Hepatocyte (in vitro differentiated cells): ENCODE measurements around the gene KIAA0513. TPM values are rescaled to one million over a fixed set of nuclear protein-coding genes. Genes with fewer than 3 reads are reported as not detected.
A peak's percentile ranks its signal among the peaks of the same experiment; 100 is the strongest.

ENCODE experiments used
- DNase-seq: peaks from one replicate; pipeline ENCODE4 v3.0.0-alpha.2; 2016; ENCODE audit warnings: low spot score
- H2AFZ ChIP-seq: fragments of 200-600 bp; sonication (generic); 2 replicates; pipeline ENCODE4 v1.6.0; 2016; ENCODE audit warnings: antibody characterized with exemption, mild to moderate bottlenecking
- H3K27ac ChIP-seq: fragments of 200-600 bp; sonication (generic); 2 replicates; pipeline ENCODE4 v1.5.1; 2016; ENCODE audit warnings: mild to moderate bottlenecking
- H3K27me3 ChIP-seq: fragments of 200-600 bp; sonication (generic); 2 replicates; pipeline ENCODE4 v1.6.1; 2016
- H3K36me3 ChIP-seq: fragments of 200-600 bp; sonication (generic); replicated peaks from 2 replicates; pipeline ENCODE4 v1.5.1; 2016; ENCODE audit warnings: low read depth; ENCODE audit not compliant: insufficient read depth
- H3K4me1 ChIP-seq: fragments of 200-600 bp; sonication (generic); 2 replicates; pipeline ENCODE4 v1.5.1; 2016; ENCODE audit warnings: mild to moderate bottlenecking, moderate library complexity; ENCODE audit not compliant: insufficient read depth
- H3K4me2 ChIP-seq: fragments of 200-600 bp; sonication (generic); 2 replicates; pipeline ENCODE4 v1.6.0; 2016
- H3K4me3 ChIP-seq: fragments of 200-600 bp; sonication (generic); 2 replicates; pipeline ENCODE4 v1.5.1; 2016; ENCODE audit warnings: mild to moderate bottlenecking
- H3K79me2 ChIP-seq: fragments of 200-600 bp; sonication (generic); 2 replicates; pipeline ENCODE4 v1.6.0; 2017; ENCODE audit warnings: mild to moderate bottlenecking
- H3K9me2 ChIP-seq: fragments of 200-600 bp; sonication (generic); replicated peaks from 2 replicates; pipeline ENCODE4 v1.6.0; 2017; ENCODE audit warnings: mild to moderate bottlenecking; ENCODE audit not compliant: insufficient read depth
- H3K9me3 ChIP-seq: fragments of 200-600 bp; sonication (generic); 2 replicates; pipeline ENCODE4 v1.5.1; 2016; ENCODE audit warnings: low read depth, mild to moderate bottlenecking
- H4K20me1 ChIP-seq: fragments of 200-600 bp; sonication (generic); 2 replicates; pipeline ENCODE4 v1.6.0; 2016; ENCODE audit warnings: mild to moderate bottlenecking; ENCODE audit not compliant: insufficient read depth, poor library complexity, severe bottlenecking
- CTCF ChIP-seq: fragments of 200-600 bp; sonication (generic); IDR thresholded peaks from 2 replicates; pipeline ENCODE4 v1.5.1; 2016; ENCODE audit warnings: antibody characterized with exemption, mild to moderate bottlenecking; ENCODE audit not compliant: poor library complexity
- EZH2 ChIP-seq: fragments of 200-600 bp; sonication (generic); IDR thresholded peaks from 2 replicates; pipeline ENCODE4 v1.6.1; 2016; ENCODE audit warnings: antibody characterized with exemption, mild to moderate bottlenecking, borderline replicate concordance
- EZH2phosphoT487 ChIP-seq: fragments of 200-600 bp; sonication (generic); IDR thresholded peaks from one replicate; pipeline ENCODE4 v1.6.1; 2018; ENCODE audit warnings: antibody characterized with exemption, mild to moderate bottlenecking, low read depth, moderate library complexity; ENCODE audit not compliant: unreplicated experiment, severe bottlenecking
- WGBS: methylation state at CpG from one replicate; pipeline ENCODE4 v1.1.6; 2016; ENCODE audit warnings: low lambda C conversion rate; ENCODE audit errors: missing lambda C conversion rate; 5-methylcytosine and 5-hydroxymethylcytosine counted together
- polyA plus RNA-seq: library from polyadenylated mRNA; unstranded; fragments of >200 nt; fragmentation: Nextera tagmentation; extraction: Ambion mirVana; gene quantifications from 2 replicates; pipeline ENCODE4 v1.2.1, GENCODE V29; 2016
- total RNA-seq: library from RNA; depleted of rRNA; stranded (reverse); fragments of >200 nt; gene quantifications from 2 replicates; pipeline ENCODE4 v1.2.3, GENCODE V29; 2014

KIAA0513 gene
- total and polyA plus RNA-seq, 2 experiments from 2014 or later, result 10.1 to 14.9 TPM

DNA sequence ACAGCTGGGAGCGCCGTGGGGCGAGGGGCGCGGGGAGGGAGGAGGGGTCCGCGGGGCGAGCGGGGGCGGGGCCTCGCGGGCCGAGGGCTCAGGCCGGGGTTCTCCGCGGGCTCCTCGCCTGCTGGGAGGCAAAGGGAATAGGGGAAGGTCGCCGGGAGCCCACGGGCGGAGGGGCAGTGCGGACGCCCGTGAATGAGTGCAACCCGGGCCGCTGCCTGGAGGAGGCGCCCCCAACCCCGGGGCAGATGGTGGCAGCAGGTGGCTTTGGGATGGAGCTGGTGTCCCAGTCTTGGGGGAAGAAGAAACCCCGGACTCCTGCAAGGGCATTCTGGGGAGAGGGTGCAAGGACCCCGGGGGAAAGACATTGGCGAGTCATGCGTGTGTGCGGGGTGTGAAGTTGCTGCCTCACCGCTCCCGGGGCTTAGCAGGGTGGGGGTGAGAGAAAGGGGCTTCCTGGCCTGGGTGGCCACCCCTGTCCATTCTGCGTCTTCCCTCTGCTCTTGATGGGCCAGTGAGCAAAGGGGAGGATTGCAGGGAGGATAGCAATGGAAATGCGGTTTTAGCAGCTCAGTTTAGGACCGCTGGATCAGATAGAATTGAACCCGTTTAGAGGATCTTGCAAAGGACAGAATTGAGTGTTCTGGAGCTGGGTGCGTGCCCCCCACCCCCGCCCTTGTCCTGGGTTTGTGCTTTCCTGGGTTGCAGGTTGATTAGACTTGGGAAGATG, 526 bp downstream of the KIAA0513 start:
- H3K79me2 ChIP-seq, result peaks cover 29% of the 10 kb centered on the region
- no peaks in the 10 kb centered on the region for H3K27me3 ChIP-seq
- TF ChIP-seq EZH2phosphoT487 (no peak), CTCF (peak; percentile 25)
- 12% methylated on average over 18 of the region's 41 CpGs for WGBS
- H3K9me3 ChIP-seq, result no peaks in the 10 kb centered on the region
- DNase-seq, result no peak
- no peaks in the 10 kb centered on the region for H4K20me1 ChIP-seq
- H2AFZ ChIP-seq, result peak overlapping the region; percentile 89
- H3K4me3 ChIP-seq, result peak overlapping the region; percentile 93
- peaks cover 25% of the 10 kb centered on the region for H3K4me1 ChIP-seq
- peak overlapping the region; percentile 92 for H3K4me2 ChIP-seq
- peak overlapping the region; percentile 88 for H3K27ac ChIP-seq
- H3K36me3 ChIP-seq, result no peaks in the 10 kb centered on the region
- H3K9me2 ChIP-seq, result no peaks in the 10 kb centered on the region

DNA sequence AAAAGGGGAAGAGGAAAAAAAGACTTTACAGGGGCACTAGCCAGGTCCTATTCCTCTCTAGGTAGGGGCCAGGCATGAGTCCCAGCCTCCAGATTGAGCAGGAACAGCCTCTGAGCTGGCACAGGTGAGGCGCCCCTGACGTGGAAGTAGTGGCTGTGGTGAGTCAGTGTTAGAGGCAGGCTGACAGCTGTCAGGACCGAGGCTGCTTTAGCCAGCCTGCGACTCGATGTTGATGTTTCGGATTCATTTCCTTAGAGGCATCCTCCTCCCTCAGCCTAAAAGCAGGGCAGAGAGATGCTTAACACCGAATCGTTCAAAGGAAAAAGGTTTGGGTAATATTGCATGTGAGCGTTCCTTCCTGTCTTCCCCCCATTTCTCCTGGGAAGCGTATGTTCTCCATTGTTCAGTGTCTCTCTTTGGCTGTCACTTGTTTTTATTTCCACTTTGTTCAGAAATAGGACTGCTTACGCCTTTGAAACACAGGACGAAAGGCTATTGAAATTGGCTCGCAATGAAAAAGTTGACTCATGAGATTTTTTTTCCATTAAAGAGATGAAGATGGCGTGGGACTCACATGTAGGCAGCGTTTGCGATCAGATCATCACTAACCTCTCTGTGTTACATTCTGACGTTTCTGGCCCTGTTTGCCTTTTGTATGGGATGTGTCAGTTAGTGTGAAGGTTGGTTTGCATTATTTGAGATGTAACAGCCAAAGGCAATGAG, 1.3 kb downstream of the KIAA0513 start:
- Histone ChIP-seq H3K9me3 (no peaks in the 10 kb centered on the region), H3K27me3 (no peaks in the 10 kb centered on the region), H3K27ac (peak overlapping the region; percentile 40), H3K9me2 (no peaks in the 10 kb centered on the region), H3K4me1 (peaks cover 25% of the 10 kb centered on the region), H2AFZ (no peak overlapping the region), H3K36me3 (no peaks in the 10 kb centered on the region), H4K20me1 (no peaks in the 10 kb centered on the region), H3K79me2 (peaks cover 29% of the 10 kb centered on the region), H3K4me3 (no peak overlapping the region), H3K4me2 (peak overlapping the region; percentile 92)
- peak; percentile 74 for DNase-seq
- no peak for TF ChIP-seq EZH2phosphoT487
- TF ChIP-seq CTCF, result no peak
- TF ChIP-seq EZH2, result no peak
- WGBS, result 53% methylated on average over 17 of the region's 17 CpGs

DNA sequence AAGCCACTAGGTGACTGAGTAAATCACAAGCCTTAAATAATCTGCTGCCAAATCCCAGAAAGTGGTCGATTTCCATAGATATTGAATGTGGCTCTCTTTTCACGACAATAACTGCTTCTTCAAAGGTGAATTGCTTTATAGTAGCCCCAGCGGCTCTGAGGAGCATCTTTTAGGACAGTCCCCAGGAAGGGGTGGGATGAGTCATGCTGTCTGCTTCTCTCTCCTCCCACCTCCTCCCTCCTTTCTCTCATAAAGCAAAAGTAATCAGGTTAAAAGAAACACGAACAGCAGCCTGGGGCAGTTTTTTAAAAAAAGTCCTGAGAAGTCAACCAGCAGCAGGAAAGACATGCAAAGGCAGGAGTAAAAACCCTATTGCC, 1.8 kb downstream of the KIAA0513 start:
- H2AFZ ChIP-seq, result no peak overlapping the region
- TF ChIP-seq EZH2phosphoT487, result no peak
- no peak for TF ChIP-seq CTCF
- TF ChIP-seq EZH2, result no peak
- no peaks in the 10 kb centered on the region for H3K36me3 ChIP-seq
- no peaks in the 10 kb centered on the region for H3K9me3 ChIP-seq
- no peaks in the 10 kb centered on the region for H3K27me3 ChIP-seq
- H3K9me2 ChIP-seq, result no peaks in the 10 kb centered on the region
- H3K4me2 ChIP-seq, result peak overlapping the region; percentile 92
- H3K4me1 ChIP-seq, result peaks cover 25% of the 10 kb centered on the region
- H3K4me3 ChIP-seq, result no peak overlapping the region
- peak; percentile 69 for DNase-seq
- peak overlapping the region; percentile 31 for H3K27ac ChIP-seq
- H4K20me1 ChIP-seq, result no peaks in the 10 kb centered on the region
- 15% methylated on average over 4 of the region's 4 CpGs for WGBS
- H3K79me2 ChIP-seq, result peaks cover 29% of the 10 kb centered on the region
